Ishikawa (cell line): ENCODE results near the gene QPRT.

ENCODE experiments used
- CEBPB ChIP-seq: IDR thresholded peaks from 2 replicates; pipeline ENCODE4 v1.6.1; 2012
- CREB1 ChIP-seq: IDR thresholded peaks from 2 replicates; pipeline ENCODE4 v1.6.1; 2012; ENCODE audit warnings: low read depth
- EGR1 ChIP-seq: IDR thresholded peaks from 2 replicates; pipeline ENCODE4 v1.6.1; 2012
- EP300 ChIP-seq: IDR thresholded peaks from 2 replicates; pipeline ENCODE4 v1.6.1; 2012; ENCODE audit warnings: borderline replicate concordance
- FOXM1 ChIP-seq: IDR thresholded peaks from 2 replicates; pipeline ENCODE4 v1.6.1; 2012; ENCODE audit warnings: low read depth, borderline replicate concordance
- MAX ChIP-seq: IDR thresholded peaks from 2 replicates; pipeline ENCODE4 v1.6.1; 2012
- NFIC ChIP-seq: IDR thresholded peaks from 2 replicates; pipeline ENCODE4 v1.6.1; 2012
- RAD21 ChIP-seq: IDR thresholded peaks from 2 replicates; pipeline ENCODE4 v1.6.1; 2012; ENCODE audit warnings: low read depth
- REST ChIP-seq: IDR thresholded peaks from 2 replicates; pipeline ENCODE4 v1.6.1; 2012; ENCODE audit warnings: low read depth, mild to moderate bottlenecking
- TAF1 ChIP-seq: IDR thresholded peaks from 2 replicates; pipeline ENCODE4 v1.6.1; 2012; ENCODE audit warnings: low read depth, mild to moderate bottlenecking
- TCF12 ChIP-seq: IDR thresholded peaks from 2 replicates; pipeline ENCODE4 v1.6.1; 2012; ENCODE audit warnings: low read depth
- TEAD4 ChIP-seq: IDR thresholded peaks from 2 replicates; pipeline ENCODE4 v1.6.1; 2012
- USF1 ChIP-seq: IDR thresholded peaks from 2 replicates; pipeline ENCODE4 v1.6.1; 2012
- YY1 ChIP-seq: IDR thresholded peaks from 2 replicates; pipeline ENCODE4 v1.6.1; 2012; ENCODE audit warnings: low read depth
- ZBTB7A ChIP-seq: IDR thresholded peaks from 2 replicates; pipeline ENCODE4 v1.6.1; 2012; ENCODE audit warnings: low read depth

Gene QPRT

GRCh38 chr16:29710227-29711219 lies 31.5 kb downstream of the QPRT start:
- peak; percentile 79 for TF ChIP-seq USF1
- TF ChIP-seq CREB1 = no peak
- peak; percentile 87 for TF ChIP-seq MAX
- peak; percentile 36; the same call in 1 of the 2 replicates for TF ChIP-seq RAD21

GRCh38 chr16:29712809-29713208 lies 33.8 kb downstream of the QPRT start:
- TF ChIP-seq FOXM1 (no peak), USF1 (no peak), ZBTB7A (no peak), RAD21 (no peak), MAX (no peak), REST (no peak), TAF1 (no peak), YY1 (no peak), TEAD4 (no peak), CEBPB (no peak), EP300 (no peak), EGR1 (no peak), TCF12 (no peak), CREB1 (no peak), NFIC (no peak)

- TF ChIP-seq CEBPB (no peak), RAD21 (no peak), CREB1 (no peak), TAF1 (no peak), TEAD4 (no peak), USF1 (no peak), EP300 (no peak), ZBTB7A (no peak), NFIC (no peak), MAX (no peak), REST (no peak), YY1 (no peak), FOXM1 (no peak), EGR1 (no peak)
Measured at GRCh38 chr16:29714396-29714795, 35.4 kb downstream of the QPRT start.

- no peak for TF ChIP-seq NFIC
- no peak for TF ChIP-seq TCF12
- no peak for TF ChIP-seq TAF1
- no peak for TF ChIP-seq USF1
- no peak for TF ChIP-seq YY1
- no peak for TF ChIP-seq CREB1
- TF ChIP-seq TEAD4 = no peak
- no peak for TF ChIP-seq ZBTB7A
- no peak for TF ChIP-seq FOXM1
Measured at GRCh38 chr16:29714972-29715371, 36.0 kb downstream of the QPRT start.

GRCh38 chr16:29717113-29717512 lies 38.1 kb downstream of the QPRT start:
- TF ChIP-seq USF1 = no peak
- TF ChIP-seq TCF12 = no peak
- TF ChIP-seq YY1 = no peak
- no peak for TF ChIP-seq EP300
- TF ChIP-seq REST = no peak
- TF ChIP-seq CEBPB = no peak
- TF ChIP-seq RAD21 = no peak
- TF ChIP-seq ZBTB7A = no peak
- TF ChIP-seq TAF1 = no peak
- no peak for TF ChIP-seq FOXM1
